Activated B cell treated with CpG ODN at 0.5 μM for 24 hours (primary cell): ENCODE results near the gene MVD. TPM values are rescaled to one million over a fixed set of nuclear protein-coding genes. Genes with fewer than 3 reads are reported as not detected.

Source experiments
- ATAC-seq: fragments of 200-7000 bp; cut with Tn5 transposase; one replicate; pipeline ENCODE4 v1.10.0; 2021; ENCODE audit warnings: low read depth, mild to moderate bottlenecking, moderate library complexity
- CTCF ChIA-PET: fragments of 350-600 bp; sonication (Branson Sonifier 250); formaldehyde crosslinking; loops from one replicate; lab custom pipeline; 2021; ENCODE audit warnings: antibody characterized with exemption; lab: Charles Lee
- POLR2A ChIA-PET: fragments of 350-600 bp; sonication (Branson Sonifier 250); formaldehyde crosslinking; loops from one replicate; lab custom pipeline; 2021; ENCODE audit warnings: antibody characterized with exemption; lab: Charles Lee
- DNase-seq: peaks from one replicate; pipeline ENCODE4 v3.0.0; 2022
- H3K27ac Mint-ChIP-seq: one replicate; pipeline ENCODE4 v1.8.0; 2020; ENCODE audit warnings: mixed read lengths
- H3K27me3 Mint-ChIP-seq: one replicate; pipeline ENCODE4 v1.8.0; 2021; ENCODE audit warnings: mixed read lengths
- H3K36me3 Mint-ChIP-seq: one replicate; pipeline ENCODE4 v1.8.0; 2021; ENCODE audit warnings: low read depth, mixed read lengths
- H3K4me1 Mint-ChIP-seq: one replicate; pipeline ENCODE4 v1.8.0; 2021; ENCODE audit warnings: mixed read lengths
- H3K4me3 Mint-ChIP-seq: one replicate; pipeline ENCODE4 v1.8.0; 2020; ENCODE audit warnings: mild to moderate bottlenecking, mixed read lengths
- H3K9me3 Mint-ChIP-seq: one replicate; pipeline ENCODE4 v1.8.0; 2020; ENCODE audit warnings: mixed read lengths
- intact Hi-C: fragments of 100-400 bp; cut with micrococcal nuclease; formaldehyde crosslinking; loops from one replicate; pipeline ENCODE4 v1.15.1; 2024
- total RNA-seq: library from RNA; stranded (reverse); gene quantifications from 2 replicates; pipeline ENCODE4 v1.2.3, GENCODE V29; 2022
- TF ChIP-seq, protein P1 (sequence below): fragments of 200-600 bp; IDR thresholded peaks from one replicate; pipeline ENCODE4 v1.8.0; 2022; ENCODE audit warnings: antibody characterized with exemption, mild to moderate bottlenecking

Gene MVD
- total RNA-seq, 1 donor from 2014 or later, result 140 TPM

GRCh38 chr16:88624481-88624880 lies 38.4 kb downstream of the MVD start:
- intact Hi-C loops, result no loop called here
- Mint-ChIP-seq H3K9me3 (no peaks in the 10 kb centered on the region), H3K27ac (no peak overlapping the region), H3K27me3 (no peaks in the 10 kb centered on the region), H3K4me1 (no peaks in the 10 kb centered on the region), H3K36me3 (peaks cover 76% of the 10 kb centered on the region), H3K4me3 (no peak overlapping the region)
- CTCF ChIA-PET, result no interaction called here
- DNase-seq (no peak), ATAC-seq (no peak)
- POLR2A ChIA-PET, result no interaction called here
- TF ChIP-seq, protein P1, sequence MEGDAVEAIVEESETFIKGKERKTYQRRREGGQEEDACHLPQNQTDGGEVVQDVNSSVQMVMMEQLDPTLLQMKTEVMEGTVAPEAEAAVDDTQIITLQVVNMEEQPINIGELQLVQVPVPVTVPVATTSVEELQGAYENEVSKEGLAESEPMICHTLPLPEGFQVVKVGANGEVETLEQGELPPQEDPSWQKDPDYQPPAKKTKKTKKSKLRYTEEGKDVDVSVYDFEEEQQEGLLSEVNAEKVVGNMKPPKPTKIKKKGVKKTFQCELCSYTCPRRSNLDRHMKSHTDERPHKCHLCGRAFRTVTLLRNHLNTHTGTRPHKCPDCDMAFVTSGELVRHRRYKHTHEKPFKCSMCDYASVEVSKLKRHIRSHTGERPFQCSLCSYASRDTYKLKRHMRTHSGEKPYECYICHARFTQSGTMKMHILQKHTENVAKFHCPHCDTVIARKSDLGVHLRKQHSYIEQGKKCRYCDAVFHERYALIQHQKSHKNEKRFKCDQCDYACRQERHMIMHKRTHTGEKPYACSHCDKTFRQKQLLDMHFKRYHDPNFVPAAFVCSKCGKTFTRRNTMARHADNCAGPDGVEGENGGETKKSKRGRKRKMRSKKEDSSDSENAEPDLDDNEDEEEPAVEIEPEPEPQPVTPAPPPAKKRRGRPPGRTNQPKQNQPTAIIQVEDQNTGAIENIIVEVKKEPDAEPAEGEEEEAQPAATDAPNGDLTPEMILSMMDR, result no peak

- H3K9me3 Mint-ChIP-seq, result no peaks in the 10 kb centered on the region
- H3K36me3 Mint-ChIP-seq, result peaks cover 80% of the 10 kb centered on the region
- intact Hi-C loops, result no loop called here
- no peak overlapping the region for H3K4me3 Mint-ChIP-seq
- TF ChIP-seq, protein P1, result no peak
- CTCF ChIA-PET, result no interaction called here
- no peak for DNase-seq
- no peak overlapping the region for H3K27ac Mint-ChIP-seq
- H3K4me1 Mint-ChIP-seq, result no peaks in the 10 kb centered on the region
- no peaks in the 10 kb centered on the region for H3K27me3 Mint-ChIP-seq
- POLR2A ChIA-PET, result no interaction called here
- ATAC-seq, result no peak
These were observed 39.0 kb downstream of the MVD start for GRCh38 chr16:88623858-88624257.

DNA sequence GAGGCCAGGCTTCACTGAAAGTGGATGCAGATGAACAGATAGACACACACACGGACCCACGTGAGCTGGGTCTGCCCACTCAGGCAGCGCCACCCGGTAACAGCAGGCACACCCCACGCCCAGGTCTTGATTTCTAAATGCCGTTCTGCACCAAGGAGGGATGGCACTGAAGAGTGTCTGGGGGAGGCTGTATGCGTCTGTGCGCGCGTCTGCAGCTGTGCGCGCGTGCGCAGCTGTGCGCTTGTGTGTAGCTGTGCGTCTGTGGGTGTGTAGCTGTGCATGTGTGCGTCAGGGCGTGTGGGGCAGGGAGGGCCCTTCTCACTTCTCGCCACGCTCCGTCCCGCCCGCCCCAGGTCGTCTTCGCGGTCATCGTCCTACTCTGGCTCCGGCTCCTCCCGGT lies 40.0 kb downstream of the MVD start:
- no peak for DNase-seq
- peaks cover 82% of the 10 kb centered on the region for H3K36me3 Mint-ChIP-seq
- ATAC-seq, result no peak
- intact Hi-C loops, result no loop called here
- no peaks in the 10 kb centered on the region for H3K4me1 Mint-ChIP-seq
- TF ChIP-seq, protein P1, result no peak
- H3K4me3 Mint-ChIP-seq, result no peak overlapping the region
- H3K27me3 Mint-ChIP-seq, result no peaks in the 10 kb centered on the region
- H3K27ac Mint-ChIP-seq, result no peak overlapping the region
- ChIA-PET CTCF (no interaction called here), POLR2A (interaction anchor here (0.9 kb wide), 1 partner anchor 10 kb away, joined by 3 read pairs; no protein-coding TSS in a partner anchor)
- no peaks in the 10 kb centered on the region for H3K9me3 Mint-ChIP-seq

DNA sequence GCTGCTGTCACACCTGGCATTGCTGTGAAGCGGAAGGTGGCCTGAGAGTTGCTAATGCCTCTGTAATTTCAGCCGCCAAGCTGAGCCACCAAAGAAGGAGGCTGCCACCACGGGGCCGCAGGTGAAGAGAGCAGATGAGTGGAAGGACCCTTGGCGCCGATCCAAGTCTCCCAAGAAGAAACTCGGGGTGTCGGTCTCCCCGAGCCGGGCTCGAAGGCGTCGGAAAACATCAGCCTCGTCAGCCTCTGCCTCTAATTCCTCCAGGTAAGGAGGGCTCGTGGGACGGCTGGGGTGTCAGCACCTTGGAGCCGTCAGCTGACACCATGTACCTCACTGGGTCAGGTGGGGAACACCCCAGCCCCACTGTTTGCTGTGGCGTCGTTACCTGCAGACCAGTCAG lies 40.8 kb downstream of the MVD start:
- DNase-seq (no peak), ATAC-seq (no peak)
- Mint-ChIP-seq H3K4me3 (no peak overlapping the region), H3K9me3 (no peaks in the 10 kb centered on the region), H3K36me3 (peaks cover 79% of the 10 kb centered on the region), H3K27me3 (no peaks in the 10 kb centered on the region), H3K27ac (no peak overlapping the region), H3K4me1 (no peaks in the 10 kb centered on the region)
- TF ChIP-seq, protein P1, result no peak
- intact Hi-C loops, result no loop called here
- CTCF ChIA-PET, result no interaction called here
- POLR2A ChIA-PET, result no interaction called here

GRCh38 chr16:88619859-88620815 lies 42.8 kb downstream of the MVD start:
- H3K4me1 Mint-ChIP-seq, result no peaks in the 10 kb centered on the region
- no peak overlapping the region for H3K4me3 Mint-ChIP-seq
- CTCF ChIA-PET, result no interaction called here
- no peak overlapping the region for H3K27ac Mint-ChIP-seq
- POLR2A ChIA-PET, result interaction anchor here (0.6 kb wide), 2 partner anchors 705 to 1328 kb away, joined by 4 to 7 read pairs; no protein-coding TSS in a partner anchor
- H3K9me3 Mint-ChIP-seq, result no peaks in the 10 kb centered on the region
- intact Hi-C loops, result no loop called here
- ATAC-seq (no peak), DNase-seq (no peak)
- H3K36me3 Mint-ChIP-seq, result peaks cover 73% of the 10 kb centered on the region
- no peaks in the 10 kb centered on the region for H3K27me3 Mint-ChIP-seq
- TF ChIP-seq, protein P1, result no peak
